Fibroblast of mammary gland (primary cell): ENCODE results near the gene TRPT1.

ENCODE experiments used
- DNase-seq: peaks from one replicate; pipeline ENCODE4 v3.0.0-alpha.2; 2010; ENCODE audit warnings: low read depth
- H3K4me3 ChIP-seq: 2 replicates; pipeline ENCODE4 v1.5.1; 2011; ENCODE audit warnings: low read depth, mild to moderate bottlenecking, low read length, moderate library complexity; ENCODE audit not compliant: control insufficient read depth
- TF ChIP-seq, protein P1 (sequence below): conservative IDR thresholded peaks from 2 replicates; pipeline ENCODE4 v1.5.1; 2011; ENCODE audit warnings: low read depth, low read length, inconsistent platforms; ENCODE audit not compliant: control insufficient read depth, insufficient read depth

TRPT1 gene

DNA sequence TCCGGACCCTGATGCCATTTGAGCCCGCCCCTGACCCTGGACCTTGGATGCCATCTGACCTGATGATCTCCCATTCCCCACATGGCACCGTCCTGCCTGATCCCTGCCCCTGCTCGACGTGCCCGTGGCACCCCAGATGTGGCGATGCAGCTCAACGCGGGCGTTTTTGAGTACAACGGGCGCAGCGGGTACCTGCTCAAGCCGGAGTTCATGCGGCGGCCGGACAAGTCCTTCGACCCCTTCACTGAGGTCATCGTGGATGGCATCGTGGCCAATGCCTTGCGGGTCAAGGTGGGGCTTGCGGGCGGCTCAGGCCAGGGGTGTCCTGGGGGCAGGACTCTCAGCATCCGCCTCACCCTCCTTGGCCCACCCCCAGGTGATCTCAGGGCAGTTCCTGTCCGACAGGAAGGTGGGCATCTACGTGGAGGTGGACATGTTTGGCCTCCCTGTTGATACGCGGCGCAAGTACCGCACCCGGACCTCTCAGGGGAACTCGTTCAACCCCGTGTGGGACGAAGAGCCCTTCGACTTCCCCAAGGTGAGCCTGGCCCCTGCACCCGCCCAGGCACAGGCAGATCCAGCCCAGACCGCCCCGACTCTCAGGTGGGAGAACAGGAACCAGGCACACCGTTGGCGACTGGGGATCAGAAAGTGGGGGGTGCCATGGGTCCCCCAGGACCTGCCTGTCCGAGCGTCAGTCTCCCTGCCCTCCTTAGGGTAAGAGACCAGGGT is 36.5 kb upstream of the TRPT1 start:
- DNase-seq: no peak
- TF ChIP-seq, protein P1, sequence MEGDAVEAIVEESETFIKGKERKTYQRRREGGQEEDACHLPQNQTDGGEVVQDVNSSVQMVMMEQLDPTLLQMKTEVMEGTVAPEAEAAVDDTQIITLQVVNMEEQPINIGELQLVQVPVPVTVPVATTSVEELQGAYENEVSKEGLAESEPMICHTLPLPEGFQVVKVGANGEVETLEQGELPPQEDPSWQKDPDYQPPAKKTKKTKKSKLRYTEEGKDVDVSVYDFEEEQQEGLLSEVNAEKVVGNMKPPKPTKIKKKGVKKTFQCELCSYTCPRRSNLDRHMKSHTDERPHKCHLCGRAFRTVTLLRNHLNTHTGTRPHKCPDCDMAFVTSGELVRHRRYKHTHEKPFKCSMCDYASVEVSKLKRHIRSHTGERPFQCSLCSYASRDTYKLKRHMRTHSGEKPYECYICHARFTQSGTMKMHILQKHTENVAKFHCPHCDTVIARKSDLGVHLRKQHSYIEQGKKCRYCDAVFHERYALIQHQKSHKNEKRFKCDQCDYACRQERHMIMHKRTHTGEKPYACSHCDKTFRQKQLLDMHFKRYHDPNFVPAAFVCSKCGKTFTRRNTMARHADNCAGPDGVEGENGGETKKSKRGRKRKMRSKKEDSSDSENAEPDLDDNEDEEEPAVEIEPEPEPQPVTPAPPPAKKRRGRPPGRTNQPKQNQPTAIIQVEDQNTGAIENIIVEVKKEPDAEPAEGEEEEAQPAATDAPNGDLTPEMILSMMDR: no peak
- no peak overlapping the region for H3K4me3 ChIP-seq

DNA sequence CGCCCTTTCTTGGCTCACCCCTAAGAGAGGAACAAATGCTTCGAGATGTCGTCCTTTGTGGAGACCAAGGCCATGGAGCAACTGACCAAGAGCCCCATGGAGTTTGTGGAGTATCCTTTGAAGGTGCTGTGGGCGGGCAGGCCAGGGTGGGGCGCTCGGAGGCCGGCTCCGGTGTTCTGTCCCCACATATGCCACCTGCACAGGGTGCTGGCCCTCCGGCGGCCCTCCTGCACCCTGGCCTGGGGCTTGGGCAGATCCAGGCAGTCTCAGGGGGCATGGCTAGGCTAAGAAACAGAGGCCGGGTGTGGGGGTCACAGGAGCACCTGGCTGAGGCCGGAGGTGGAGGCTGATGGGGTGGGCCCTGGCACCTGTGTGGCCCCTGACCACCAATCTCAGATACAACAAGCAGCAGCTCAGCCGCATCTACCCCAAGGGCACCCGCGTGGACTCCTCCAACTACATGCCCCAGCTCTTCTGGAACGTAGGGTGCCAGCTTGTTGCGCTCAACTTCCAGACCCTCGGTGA is 35.6 kb upstream of the TRPT1 start:
- H3K4me3 ChIP-seq: no peak overlapping the region
- TF ChIP-seq, protein P1: no peak
- no peak for DNase-seq

DNA sequence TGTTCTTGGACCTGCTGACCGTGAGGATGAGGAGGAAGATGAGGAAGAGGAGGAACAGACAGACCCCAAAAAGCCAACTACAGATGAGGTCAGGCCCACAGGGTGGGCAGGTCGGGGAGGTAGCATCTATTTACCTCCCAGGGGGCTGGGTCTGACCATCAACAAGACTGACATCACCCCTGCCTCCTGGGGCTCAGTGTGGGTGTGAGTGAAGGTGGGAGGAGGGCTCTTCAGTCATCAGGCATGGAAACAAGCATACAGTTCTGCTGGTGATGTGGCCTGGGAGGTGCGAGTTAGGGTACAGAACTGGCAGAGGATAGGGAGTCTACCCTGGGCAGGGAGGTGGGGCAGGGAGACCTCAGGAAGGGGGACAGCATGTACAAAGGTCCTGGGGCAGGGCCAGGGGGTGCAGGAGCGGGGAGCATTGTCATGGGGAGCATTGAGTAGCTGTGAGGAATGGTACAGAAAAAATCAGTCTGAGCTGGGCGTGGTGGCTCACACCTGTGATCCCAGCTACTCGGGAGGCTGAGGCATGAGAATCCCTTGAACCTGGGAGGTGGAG is 34.2 kb upstream of the TRPT1 start:
- H3K4me3 ChIP-seq: no peak overlapping the region
- no peak for DNase-seq
- TF ChIP-seq, protein P1: no peak

DNA sequence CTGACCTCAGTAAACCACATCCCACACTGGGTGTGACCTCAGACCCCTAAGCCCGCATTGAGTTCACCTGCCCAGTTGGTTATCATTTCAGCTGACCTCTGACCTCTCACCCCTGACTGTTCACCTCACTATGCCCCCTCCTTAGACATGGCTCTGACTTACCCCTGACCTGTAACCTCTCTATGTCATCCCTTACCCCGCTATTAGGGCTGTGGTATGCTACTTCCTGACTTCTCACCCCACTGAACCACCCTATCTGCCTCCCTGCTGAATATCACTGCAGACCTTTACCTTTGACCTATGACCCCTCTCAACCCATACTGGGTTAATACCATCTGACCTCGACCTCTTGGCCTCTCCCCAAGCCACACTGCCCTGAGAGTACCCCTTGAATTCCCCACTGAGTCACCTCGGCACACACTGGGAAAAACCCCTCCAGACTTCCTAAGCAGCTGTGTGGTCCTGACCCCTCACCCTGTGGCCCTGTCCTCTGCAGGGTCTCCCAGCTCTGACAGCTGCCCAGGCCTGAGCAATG is 33.6 kb upstream of the TRPT1 start:
- TF ChIP-seq, protein P1: no peak
- H3K4me3 ChIP-seq: no peak overlapping the region
- DNase-seq: no peak

DNA sequence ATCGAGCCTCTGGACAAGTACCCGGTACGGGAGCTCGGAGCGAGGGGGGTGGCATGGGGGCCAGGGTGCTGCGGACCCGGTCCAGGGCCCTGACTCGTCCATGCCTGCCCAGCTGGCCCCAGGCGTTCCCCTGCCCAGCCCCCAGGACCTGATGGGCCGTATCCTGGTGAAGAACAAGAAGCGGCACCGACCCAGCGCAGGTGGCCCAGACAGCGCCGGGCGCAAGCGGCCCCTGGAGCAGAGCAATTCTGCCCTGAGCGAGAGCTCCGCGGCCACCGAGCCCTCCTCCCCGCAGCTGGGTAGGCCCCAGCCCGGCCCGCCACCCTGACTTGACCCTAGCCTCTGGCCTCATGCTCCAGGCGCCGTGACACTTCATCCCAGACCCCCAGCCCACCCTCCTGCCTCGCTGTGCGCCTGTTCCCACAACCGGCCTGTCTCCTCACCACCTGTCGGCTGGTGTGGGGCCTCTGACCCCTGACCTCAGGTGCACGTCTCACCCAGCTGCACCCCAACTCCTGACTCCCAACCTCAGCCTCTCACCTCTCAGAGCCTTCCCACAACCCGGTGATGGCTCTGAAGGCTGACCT is 33.1 kb upstream of the TRPT1 start:
- DNase-seq: no peak
- H3K4me3 ChIP-seq: no peak overlapping the region
- TF ChIP-seq, protein P1: no peak

DNA sequence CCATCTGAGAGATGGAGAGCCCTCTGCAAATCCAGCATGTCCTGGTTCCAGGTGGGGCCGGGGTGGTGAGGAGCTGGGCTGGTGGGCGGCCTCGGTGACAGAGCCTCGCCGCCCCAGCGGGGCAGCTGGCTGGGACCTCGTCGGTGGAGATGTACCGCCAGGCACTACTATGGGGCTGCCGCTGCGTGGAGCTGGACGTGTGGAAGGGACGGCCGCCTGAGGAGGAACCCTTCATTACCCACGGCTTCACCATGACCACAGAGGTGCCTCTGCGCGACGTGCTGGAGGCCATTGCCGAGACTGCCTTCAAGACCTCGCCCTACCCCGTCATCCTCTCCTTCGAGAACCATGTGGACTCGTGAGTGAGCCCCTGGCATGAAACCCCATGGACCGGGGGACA is 32.4 kb upstream of the TRPT1 start:
- TF ChIP-seq, protein P1: no peak
- DNase-seq: no peak
- no peak overlapping the region for H3K4me3 ChIP-seq
